ENCODE measurements around the gene MAD2L2. TPM values are rescaled to one million over a fixed set of nuclear protein-coding genes. Genes with fewer than 3 reads are reported as not detected.
A peak's percentile ranks its signal among the peaks of the same experiment; 100 is the strongest.

Gene MAD2L2
- total RNA-seq, 4 donors from 2014 or later, result 5.2 to 11.4 (median 7.1) TPM

DNA sequence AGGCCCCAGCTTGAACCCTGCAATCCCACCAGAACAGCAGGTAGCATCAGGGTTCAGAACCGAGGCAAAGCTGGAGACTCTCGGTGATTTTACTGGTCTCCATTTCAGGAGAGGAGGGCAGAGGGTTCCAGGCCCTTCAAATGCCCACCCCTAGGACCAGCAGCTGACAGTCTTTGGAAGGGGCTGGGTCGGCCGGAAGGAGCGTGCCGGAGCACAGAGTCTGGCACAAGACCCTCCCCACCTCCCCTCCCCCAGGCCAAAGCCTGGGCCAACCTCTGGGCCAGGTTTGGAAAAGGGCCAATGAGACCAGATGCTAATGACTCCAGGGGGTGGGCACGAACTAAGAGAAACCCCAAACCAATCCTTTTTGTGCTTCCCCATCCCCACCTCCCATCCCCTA lies 33.6 kb downstream of the MAD2L2 start:
- in situ Hi-C loops (cut with MboI; ENCODE audit: low pct_ligation_motif_present in 1 of 4, low pct_unique_long_range_greater_than_20kb in 1 of 4, low sequenced_read_pairs in 3 of 4), result loop anchor here (10.0 to 25.0 kb wide), 5 partner anchors 310 to 610 kb away; partner anchors contain the start of gene MASP2 (in 2 of the 4)
- TF ChIP-seq CTCF (IDR thresholded peaks at IDR 0.05) (no peak), POLR2A (IDR thresholded peaks at IDR 0.05) (no peak), EP300 (IDR thresholded peaks at IDR 0.05; ENCODE audit: low read depth) (no peak), POLR2AphosphoS5 (IDR thresholded peaks at IDR 0.05) (no peak)
- DNase-seq, result no peak
- peaks cover 11 to 29% (median 24%) of the 10 kb centered on the region in 4 donors for H3K4me1 ChIP-seq
- H3K36me3 ChIP-seq, result no peaks in the 10 kb centered on the region
- intact Hi-C loops (cut with DNase I; ENCODE audit: low total_unique reads), result no loop called here
- H3K9me3 ChIP-seq, result no peaks in the 10 kb centered on the region
- peaks cover 49% of the 10 kb centered on the region for H3K27me3 ChIP-seq
- H3K27ac ChIP-seq, result no peak overlapping the region
- WGBS, 2 donors (ENCODE audit: low coverage in 1 of 2), result 83% methylated on average over 7 of the region's 7 CpGs; no CpG with 5 or more reads in 1 of the 2 donors
- H3K4me3 ChIP-seq, result no peak overlapping the region

GRCh38 chr1:11646317-11646716 lies 34.6 kb downstream of the MAD2L2 start:
- Histone ChIP-seq H3K27ac (no peak overlapping the region), H3K36me3 (no peaks in the 10 kb centered on the region), H3K4me3 (no peak overlapping the region), H3K9me3 (no peaks in the 10 kb centered on the region), H3K4me1 (peaks cover 11 to 29% (median 24%) of the 10 kb centered on the region in 4 donors), H3K27me3 (peaks cover 48% of the 10 kb centered on the region)
- DNase-seq, result no peak
- TF ChIP-seq CTCF (IDR thresholded peaks at IDR 0.05) (no peak), EP300 (IDR thresholded peaks at IDR 0.05; ENCODE audit: low read depth) (no peak), POLR2AphosphoS5 (IDR thresholded peaks at IDR 0.05) (no peak), POLR2A (IDR thresholded peaks at IDR 0.05) (no peak)
- WGBS, 2 donors (ENCODE audit: low coverage in 1 of 2), result 77% methylated on average over 9 of the region's 9 CpGs; no CpG with 5 or more reads in 1 of the 2 donors
- intact Hi-C loops (cut with DNase I; ENCODE audit: low total_unique reads) (no loop called here), in situ Hi-C loops (cut with MboI; ENCODE audit: low pct_ligation_motif_present in 1 of 4, low pct_unique_long_range_greater_than_20kb in 1 of 4, low sequenced_read_pairs in 3 of 4) (loop anchor here (10.0 to 25.0 kb wide), 5 partner anchors 309 to 609 kb away; partner anchors contain the start of gene MASP2 (in 2 of the 4))

GRCh38 chr1:11645670-11646265 lies 35.2 kb downstream of the MAD2L2 start:
- intact Hi-C loops (cut with DNase I; ENCODE audit: low total_unique reads), result no loop called here
- H3K27ac ChIP-seq, result no peak overlapping the region
- no peaks in the 10 kb centered on the region for H3K36me3 ChIP-seq
- H3K4me3 ChIP-seq, result no peak overlapping the region
- no peak for TF ChIP-seq POLR2AphosphoS5 (IDR thresholded peaks at IDR 0.05)
- TF ChIP-seq EP300 (IDR thresholded peaks at IDR 0.05; ENCODE audit: low read depth), result no peak
- TF ChIP-seq CTCF (IDR thresholded peaks at IDR 0.05), result peak; percentile 56 to 73 (median 66)
- peak; percentile 82 for DNase-seq
- H3K4me1 ChIP-seq, result peaks cover 10 to 29% (median 24%) of the 10 kb centered on the region in 4 donors
- in situ Hi-C loops (cut with MboI; ENCODE audit: low pct_ligation_motif_present in 1 of 4, low pct_unique_long_range_greater_than_20kb in 1 of 4, low sequenced_read_pairs in 3 of 4), result loop anchor here (10.0 to 25.0 kb wide), 5 partner anchors 308 to 608 kb away; partner anchors contain the start of gene MASP2 (in 2 of the 4)
- H3K9me3 ChIP-seq, result no peaks in the 10 kb centered on the region
- 0 to 21% methylated on average over 3 to 8 of the region's 8 CpGs for WGBS, 2 donors (ENCODE audit: low coverage in 1 of 2)
- H3K27me3 ChIP-seq, result peaks cover 43% of the 10 kb centered on the region

DNA sequence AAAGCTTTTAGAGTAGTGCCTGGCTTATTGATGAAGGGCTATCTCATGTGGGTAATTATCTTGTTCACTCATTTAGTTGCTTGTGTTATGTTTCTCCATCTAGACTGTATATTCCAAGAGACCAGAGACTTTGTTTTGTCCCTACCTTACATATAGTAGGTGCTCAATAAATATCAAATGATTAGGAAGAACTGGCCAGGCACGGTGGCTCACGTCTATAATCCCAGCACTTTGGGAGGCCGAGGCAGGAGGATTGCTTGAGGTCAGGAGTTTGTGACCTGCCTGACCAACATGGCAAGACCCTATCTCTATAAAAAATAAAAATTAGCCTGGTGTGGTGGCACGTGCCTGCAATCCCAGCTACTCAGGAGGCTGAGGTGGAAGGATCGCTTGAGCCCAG lies 35.7 kb downstream of the MAD2L2 start:
- DNase-seq, result no peak
- intact Hi-C loops (cut with DNase I; ENCODE audit: low total_unique reads), result no loop called here

More for the DNA sequence above, 35.7 kb downstream of the MAD2L2 start:
- peaks cover 38% of the 10 kb centered on the region for H3K27me3 ChIP-seq
- no peaks in the 10 kb centered on the region for H3K36me3 ChIP-seq
- H3K4me3 ChIP-seq, result no peak overlapping the region
- 86% methylated on average over 3 to 5 of the region's 5 CpGs for WGBS, 2 donors (ENCODE audit: low coverage in 1 of 2)
- TF ChIP-seq EP300 (IDR thresholded peaks at IDR 0.05; ENCODE audit: low read depth), result no peak
- TF ChIP-seq POLR2A (IDR thresholded peaks at IDR 0.05), result no peak
- no peak for TF ChIP-seq POLR2AphosphoS5 (IDR thresholded peaks at IDR 0.05)
- no peak for TF ChIP-seq CTCF (IDR thresholded peaks at IDR 0.05)
- H3K9me3 ChIP-seq, result no peaks in the 10 kb centered on the region
- in situ Hi-C loops (cut with MboI; ENCODE audit: low pct_ligation_motif_present in 1 of 4, low pct_unique_long_range_greater_than_20kb in 1 of 4, low sequenced_read_pairs in 3 of 4), result loop anchor here (10.0 to 25.0 kb wide), 5 partner anchors 308 to 608 kb away; partner anchors contain the start of gene MASP2 (in 2 of the 4)
- no peak overlapping the region for H3K27ac ChIP-seq
- H3K4me1 ChIP-seq, result peaks cover 5 to 24% (median 19%) of the 10 kb centered on the region in 4 donors

Data from transverse colon (tissue), 4 donors.